GM12875 (cell line): ENCODE data around the gene CCDC13.
A peak's percentile ranks its signal among the peaks of the same experiment; 100 is the strongest.

Experiments
- H3K4me3 ChIP-seq: one replicate; pipeline ENCODE4 v1.5.1; 2011; ENCODE audit warnings: low read depth, low read length, control low read depth
- CTCF ChIP-seq: IDR thresholded peaks from 2 replicates; pipeline ENCODE4 v1.5.1; 2011; ENCODE audit warnings: low read depth, mild to moderate bottlenecking, control low read depth, inconsistent platforms, low read length, moderate library complexity, borderline replicate concordance; ENCODE audit not compliant: insufficient read depth

CCDC13 gene

GRCh38 chr3:42736531-42736930 lies 36.5 kb downstream of the CCDC13 start:
- TF ChIP-seq CTCF, result no peak
- H3K4me3 ChIP-seq, result no peak overlapping the region

- no peak for TF ChIP-seq CTCF
Observed at GRCh38 chr3:42736081-42736480, 37.0 kb downstream of the CCDC13 start.

GRCh38 chr3:42735615-42736014 lies 37.4 kb downstream of the CCDC13 start:
- TF ChIP-seq CTCF, result no peak
- no peak overlapping the region for H3K4me3 ChIP-seq

More at GRCh38 chr3:42736081-42736480, 37.0 kb downstream of the CCDC13 start:
- H3K4me3 ChIP-seq, result no peak overlapping the region

GRCh38 chr3:42735019-42735418 lies 38.0 kb downstream of the CCDC13 start:
- H3K4me3 ChIP-seq, result no peak overlapping the region
- no peak for TF ChIP-seq CTCF

GRCh38 chr3:42734263-42734860 lies 38.7 kb downstream of the CCDC13 start:
- TF ChIP-seq CTCF, result no peak
- no peak overlapping the region for H3K4me3 ChIP-seq

- H3K4me3 ChIP-seq, result no peak overlapping the region
- no peak for TF ChIP-seq CTCF
Observed at GRCh38 chr3:42733501-42734262, 39.4 kb downstream of the CCDC13 start.

- no peak overlapping the region for H3K4me3 ChIP-seq
- TF ChIP-seq CTCF, result 0 out of 2 replicates have a peak, but pooled peaks have one; percentile 10
Observed at GRCh38 chr3:42732829-42733459, 40.1 kb downstream of the CCDC13 start.
